DOHH2 (cell line): ENCODE measurements around the gene RALGAPA2.

ENCODE experiments used
- H3F3A ChIP-seq: fragments of 200-600 bp; sonication (generic), shearing (Covaris generic); 2 replicates; pipeline ENCODE4 v1.6.0; 2016; ENCODE audit warnings: antibody characterized with exemption, mild to moderate bottlenecking; ENCODE audit not compliant: control insufficient read depth, insufficient read depth
- H3K27ac ChIP-seq: fragments of 200-600 bp; sonication (generic); 2 replicates; pipeline ENCODE4 v1.5.1; 2014; ENCODE audit warnings: low read depth, mild to moderate bottlenecking, low read length, moderate library complexity
- H3K27me3 ChIP-seq: fragments of 200-600 bp; sonication (generic); 2 replicates; pipeline ENCODE4 v1.6.1; 2014; ENCODE audit warnings: mild to moderate bottlenecking, low read length, mixed read lengths; ENCODE audit not compliant: control insufficient read depth
- H3K36me3 ChIP-seq: fragments of 200-600 bp; sonication (generic); 2 replicates; pipeline ENCODE4 v1.6.1; 2014; ENCODE audit warnings: mild to moderate bottlenecking, low read length, moderate library complexity, mixed read lengths; ENCODE audit not compliant: control insufficient read depth
- H3K4me1 ChIP-seq: fragments of 200-600 bp; sonication (generic); 2 replicates; pipeline ENCODE4 v1.6.1; 2014; ENCODE audit warnings: mild to moderate bottlenecking, low read length, mixed read lengths; ENCODE audit not compliant: control insufficient read depth
- H3K4me2 ChIP-seq: fragments of 200-600 bp; sonication (generic); 2 replicates; pipeline ENCODE4 v1.6.0; 2014; ENCODE audit warnings: mild to moderate bottlenecking, low read length, moderate library complexity
- H3K4me3 ChIP-seq: fragments of 200-600 bp; sonication (generic); 2 replicates; pipeline ENCODE4 v1.5.1; 2014; ENCODE audit warnings: mild to moderate bottlenecking, low read length, mixed read lengths
- H3K79me2 ChIP-seq: fragments of 200-600 bp; sonication (generic); 2 replicates; pipeline ENCODE4 v1.6.1; 2014; ENCODE audit warnings: mild to moderate bottlenecking, low read length, mixed read lengths; ENCODE audit not compliant: control insufficient read depth
- H3K9me2 ChIP-seq: fragments of 200-600 bp; sonication (generic); replicated peaks from 2 replicates; pipeline ENCODE4 v1.6.1; 2014; ENCODE audit warnings: mild to moderate bottlenecking, low read length, mixed read lengths; ENCODE audit not compliant: control insufficient read depth
- H3K9me3 ChIP-seq: fragments of 200-600 bp; sonication (generic); 2 replicates; pipeline ENCODE4 v1.6.1; 2014; ENCODE audit warnings: antibody characterized with exemption, low read length, mixed read lengths; ENCODE audit not compliant: control insufficient read depth, insufficient read depth
- H4K20me1 ChIP-seq: fragments of 200-600 bp; sonication (generic); 2 replicates; pipeline ENCODE4 v1.6.0; 2014; ENCODE audit warnings: low read depth, mild to moderate bottlenecking, antibody characterized with exemption, low read length, moderate library complexity; ENCODE audit not compliant: control insufficient read depth, insufficient read depth
- EZH2phosphoT487 ChIP-seq: fragments of 200-600 bp; sonication (generic); IDR thresholded peaks from 2 replicates; pipeline ENCODE4 v1.6.1; 2017; ENCODE audit warnings: borderline replicate concordance, mild to moderate bottlenecking, antibody characterized with exemption, low read length, moderate library complexity, mixed read lengths
- TF ChIP-seq, protein P1 (sequence below): fragments of 200-600 bp; sonication (generic); IDR thresholded peaks from one replicate; pipeline ENCODE4 v1.5.1; 2014; ENCODE audit warnings: antibody characterized with exemption, mild to moderate bottlenecking, low read depth, low read length; ENCODE audit not compliant: poor library complexity, severe bottlenecking

Gene RALGAPA2

DNA sequence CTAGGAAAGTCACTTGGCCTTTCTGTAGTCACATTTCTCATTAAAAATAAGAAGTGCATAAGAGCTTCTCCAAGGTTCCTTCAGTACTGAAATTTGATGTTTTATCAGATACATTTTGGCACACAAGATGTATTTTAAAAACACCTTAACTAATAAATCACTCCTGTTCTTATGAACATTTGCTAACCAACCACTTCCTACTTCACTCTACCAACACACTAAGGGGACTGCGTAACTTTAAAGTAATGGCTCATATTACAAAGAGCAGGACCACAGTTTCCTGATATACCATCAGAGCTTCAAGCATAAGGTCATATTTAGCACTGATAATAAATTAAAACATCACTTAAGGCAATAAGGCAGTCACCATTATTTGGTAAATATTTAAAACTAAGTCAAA, 104.4 kb downstream of the RALGAPA2 start:
- Histone ChIP-seq H3K9me3 (no peaks in the 10 kb centered on the region), H4K20me1 (no peaks in the 10 kb centered on the region), H3F3A (no peaks in the 10 kb centered on the region), H3K4me3 (no peak overlapping the region), H3K36me3 (no peaks in the 10 kb centered on the region), H3K4me1 (peaks cover 10% of the 10 kb centered on the region), H3K79me2 (no peaks in the 10 kb centered on the region), H3K27ac (no peak overlapping the region), H3K4me2 (no peak overlapping the region), H3K27me3 (no peaks in the 10 kb centered on the region), H3K9me2 (no peaks in the 10 kb centered on the region)
- TF ChIP-seq, protein P1, sequence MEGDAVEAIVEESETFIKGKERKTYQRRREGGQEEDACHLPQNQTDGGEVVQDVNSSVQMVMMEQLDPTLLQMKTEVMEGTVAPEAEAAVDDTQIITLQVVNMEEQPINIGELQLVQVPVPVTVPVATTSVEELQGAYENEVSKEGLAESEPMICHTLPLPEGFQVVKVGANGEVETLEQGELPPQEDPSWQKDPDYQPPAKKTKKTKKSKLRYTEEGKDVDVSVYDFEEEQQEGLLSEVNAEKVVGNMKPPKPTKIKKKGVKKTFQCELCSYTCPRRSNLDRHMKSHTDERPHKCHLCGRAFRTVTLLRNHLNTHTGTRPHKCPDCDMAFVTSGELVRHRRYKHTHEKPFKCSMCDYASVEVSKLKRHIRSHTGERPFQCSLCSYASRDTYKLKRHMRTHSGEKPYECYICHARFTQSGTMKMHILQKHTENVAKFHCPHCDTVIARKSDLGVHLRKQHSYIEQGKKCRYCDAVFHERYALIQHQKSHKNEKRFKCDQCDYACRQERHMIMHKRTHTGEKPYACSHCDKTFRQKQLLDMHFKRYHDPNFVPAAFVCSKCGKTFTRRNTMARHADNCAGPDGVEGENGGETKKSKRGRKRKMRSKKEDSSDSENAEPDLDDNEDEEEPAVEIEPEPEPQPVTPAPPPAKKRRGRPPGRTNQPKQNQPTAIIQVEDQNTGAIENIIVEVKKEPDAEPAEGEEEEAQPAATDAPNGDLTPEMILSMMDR = no peak
- no peak for TF ChIP-seq EZH2phosphoT487

DNA sequence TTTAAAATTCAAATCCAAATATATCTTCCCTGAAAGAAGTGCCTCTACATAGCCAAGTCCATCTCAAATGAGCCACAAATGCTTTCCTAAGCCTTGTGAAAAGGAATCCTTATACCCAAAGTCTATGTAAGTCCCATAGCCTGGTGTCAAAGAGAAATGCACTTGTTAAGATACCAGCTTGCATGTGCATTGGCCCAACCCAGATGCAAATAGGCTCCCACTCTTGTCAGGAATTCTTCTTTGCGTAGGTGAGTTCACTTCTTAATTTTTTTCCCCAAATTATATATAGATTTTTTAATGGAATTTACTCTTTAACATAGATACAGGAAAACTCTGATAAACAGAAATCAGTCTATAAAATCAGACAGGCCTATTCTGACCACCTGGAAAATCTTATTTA, 105.6 kb downstream of the RALGAPA2 start:
- Histone ChIP-seq H4K20me1 (no peaks in the 10 kb centered on the region), H3K27me3 (no peaks in the 10 kb centered on the region), H3K36me3 (no peaks in the 10 kb centered on the region), H3K79me2 (no peaks in the 10 kb centered on the region), H3K9me3 (no peaks in the 10 kb centered on the region), H3K4me3 (no peak overlapping the region), H3K4me2 (no peak overlapping the region), H3K9me2 (no peaks in the 10 kb centered on the region), H3F3A (no peaks in the 10 kb centered on the region), H3K4me1 (peaks cover 15% of the 10 kb centered on the region), H3K27ac (no peak overlapping the region)
- TF ChIP-seq, protein P1 = no peak
- TF ChIP-seq EZH2phosphoT487 = no peak

DNA sequence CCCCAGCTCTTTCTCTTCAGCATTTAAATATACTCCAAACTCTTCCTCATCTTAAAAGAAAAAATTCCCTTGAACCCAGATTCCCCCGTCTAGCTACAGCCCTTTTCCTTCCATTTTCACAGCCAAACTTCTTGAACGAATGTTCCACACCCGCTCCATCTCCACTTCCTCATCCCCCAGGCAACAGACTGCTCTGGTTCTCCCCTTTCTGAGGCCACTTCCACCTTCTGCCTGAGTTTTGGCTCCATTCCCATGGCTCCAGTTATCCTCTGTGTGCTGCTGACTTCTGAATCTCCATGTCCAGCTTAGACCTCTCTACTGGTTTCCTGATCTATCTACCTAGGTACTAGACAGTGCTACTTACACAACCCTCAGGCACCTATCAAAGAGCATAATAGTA, 106.4 kb downstream of the RALGAPA2 start:
- Histone ChIP-seq H4K20me1 (no peaks in the 10 kb centered on the region), H3F3A (no peaks in the 10 kb centered on the region), H3K4me3 (no peak overlapping the region), H3K27ac (no peak overlapping the region), H3K9me3 (no peaks in the 10 kb centered on the region), H3K4me1 (peaks cover 15% of the 10 kb centered on the region), H3K36me3 (no peaks in the 10 kb centered on the region), H3K4me2 (no peak overlapping the region), H3K9me2 (no peaks in the 10 kb centered on the region), H3K27me3 (no peaks in the 10 kb centered on the region), H3K79me2 (no peaks in the 10 kb centered on the region)
- TF ChIP-seq EZH2phosphoT487 = no peak
- TF ChIP-seq, protein P1 = no peak

DNA sequence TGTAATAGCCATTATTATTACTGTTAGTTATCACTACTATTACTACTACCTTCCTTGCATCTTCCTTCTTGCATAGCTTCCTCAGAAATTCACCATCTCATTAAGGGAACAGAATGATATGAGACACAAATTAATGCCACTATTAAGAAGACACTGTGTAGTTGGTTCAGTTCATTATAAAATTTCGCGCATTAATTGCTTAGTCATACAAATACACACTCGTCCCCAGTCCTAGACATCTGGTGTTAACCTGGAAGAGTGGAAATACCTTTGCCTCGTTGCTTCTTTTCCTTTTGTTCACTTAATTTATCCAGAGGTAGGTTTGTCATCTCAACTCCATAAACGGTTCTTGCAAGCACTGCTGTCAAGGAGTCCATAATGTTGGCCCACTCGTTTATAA, 107.5 kb downstream of the RALGAPA2 start:
- Histone ChIP-seq H4K20me1 (no peaks in the 10 kb centered on the region), H3F3A (no peaks in the 10 kb centered on the region), H3K9me3 (no peaks in the 10 kb centered on the region), H3K79me2 (no peaks in the 10 kb centered on the region), H3K4me1 (peaks cover 15% of the 10 kb centered on the region), H3K4me3 (no peak overlapping the region), H3K4me2 (no peak overlapping the region), H3K36me3 (no peaks in the 10 kb centered on the region), H3K27me3 (no peaks in the 10 kb centered on the region), H3K9me2 (no peaks in the 10 kb centered on the region), H3K27ac (no peak overlapping the region)
- no peak for TF ChIP-seq EZH2phosphoT487
- TF ChIP-seq, protein P1 = no peak
